CD14-positive monocyte (primary cell): ENCODE data around the gene PCCA. TPM values are rescaled to one million over a fixed set of nuclear protein-coding genes. Genes with fewer than 3 reads are reported as not detected.

Source experiments
- DNase-seq, 3 donors: peaks; one replicate each; pipeline ENCODE4 v3.0.0-alpha.2; 2011 to 2022
- H2AFZ ChIP-seq: 2 replicates; pipeline ENCODE4 v1.6.0; 2012; ENCODE audit warnings: mild to moderate bottlenecking, low read depth, low read length, inconsistent platforms; ENCODE audit not compliant: insufficient read depth, poor library complexity, severe bottlenecking
- H3K27ac ChIP-seq, 2 donors: 1 replicate in 1 of 2; 2 replicates in 1 of 2; pipeline ENCODE4 v1.5.1; 2012 to 2013; ENCODE audit warnings: low read length in 2 of 2, control low read depth in 1 of 2, inconsistent platforms in 1 of 2, low read depth in 1 of 2, mild to moderate bottlenecking in 1 of 2
- H3K27me3 ChIP-seq, 2 donors: one replicate each; pipeline versions ENCODE4 v1.6.0 to v1.6.1; 2011 to 2013; ENCODE audit warnings: low read length in 2 of 2; ENCODE audit not compliant: control insufficient read depth in 2 of 2, insufficient read depth in 2 of 2
- H3K36me3 ChIP-seq, 2 donors: replicated peaks in 1 of 2; 1 replicate in 1 of 2; 2 replicates in 1 of 2; pipeline versions ENCODE4 v1.5.1 to v1.6.1; 2012 to 2013; ENCODE audit warnings: low read length in 2 of 2, control low read depth in 1 of 2, inconsistent platforms in 1 of 2, mild to moderate bottlenecking in 1 of 2; ENCODE audit not compliant: insufficient read depth in 2 of 2, control insufficient read depth in 1 of 2
- H3K4me1 ChIP-seq, 2 donors: 1 replicate in 1 of 2; 2 replicates in 1 of 2; pipeline versions ENCODE4 v1.5.1 to v1.6.1; 2012 to 2013; ENCODE audit warnings: low read length in 2 of 2, control low read depth in 1 of 2, inconsistent platforms in 1 of 2, mild to moderate bottlenecking in 1 of 2, moderate library complexity in 1 of 2; ENCODE audit not compliant: insufficient read depth in 2 of 2, control insufficient read depth in 1 of 2
- H3K4me2 ChIP-seq: replicated peaks from 2 replicates; pipeline ENCODE3; 2012; ENCODE audit warnings: low read length, moderate library complexity, mild to moderate bottlenecking; ENCODE audit not compliant: poor library complexity, severe bottlenecking; ENCODE audit errors: extremely low read depth
- H3K4me3 ChIP-seq, 3 experiments: fragments of 200-600 bp in 1 of 3; sonication (generic) in 1 of 3; replicated peaks in 1 of 3; 1 replicate in 2 of 3; 2 replicates in 1 of 3; pipeline ENCODE4 v1.5.1; 2011 to 2013; ENCODE audit warnings: low read length in 3 of 3, mild to moderate bottlenecking in 3 of 3, control low read depth in 2 of 3, low read depth in 2 of 3, inconsistent platforms in 1 of 3, moderate library complexity in 1 of 3
- H3K79me2 ChIP-seq: 2 replicates; pipeline ENCODE4 v1.6.0; 2012; ENCODE audit warnings: mild to moderate bottlenecking, control low read depth, inconsistent platforms, low read length, moderate library complexity; ENCODE audit not compliant: insufficient read depth
- H3K9ac ChIP-seq: 2 replicates; pipeline ENCODE4 v1.6.0; 2017; ENCODE audit warnings: low read length, mild to moderate bottlenecking; ENCODE audit not compliant: insufficient read depth, poor library complexity, severe bottlenecking
- H3K9me3 ChIP-seq, 2 donors: replicated peaks in 1 of 2; 1 replicate in 1 of 2; 2 replicates in 1 of 2; pipeline versions ENCODE4 v1.5.1 to v1.6.1; 2012 to 2013; ENCODE audit warnings: low read length in 2 of 2, control low read depth in 1 of 2; ENCODE audit not compliant: control insufficient read depth in 1 of 2, insufficient read depth in 1 of 2
- H4K20me1 ChIP-seq: 2 replicates; pipeline ENCODE4 v1.6.0; 2012; ENCODE audit warnings: mild to moderate bottlenecking, low read length, control low read depth, moderate library complexity; ENCODE audit not compliant: insufficient read depth
- H3K27ac Mint-ChIP-seq, 7 donors: one replicate each; pipeline ENCODE4 v1.8.0; 2020; ENCODE audit warnings: mild to moderate bottlenecking in 7 of 7, mixed read lengths in 7 of 7, moderate library complexity in 6 of 7, inconsistent platforms in 2 of 7
- H3K27me3 Mint-ChIP-seq, 3 donors: one replicate each; pipeline ENCODE4 v1.8.0; 2021 to 2022; ENCODE audit warnings: low read depth in 3 of 3, mild to moderate bottlenecking in 3 of 3, mixed read lengths in 3 of 3, moderate library complexity in 3 of 3, inconsistent platforms in 1 of 3
- H3K36me3 Mint-ChIP-seq, 2 donors: one replicate each; pipeline ENCODE4 v1.8.0; 2020; ENCODE audit warnings: mixed read lengths in 2 of 2, inconsistent platforms in 1 of 2, mild to moderate bottlenecking in 1 of 2
- H3K4me1 Mint-ChIP-seq: one replicate; pipeline ENCODE4 v1.8.0; 2020; ENCODE audit warnings: mild to moderate bottlenecking, mixed read lengths
- H3K4me3 Mint-ChIP-seq, 2 donors: one replicate each; pipeline ENCODE4 v1.8.0; 2020; ENCODE audit warnings: mild to moderate bottlenecking in 2 of 2, mixed read lengths in 2 of 2, moderate library complexity in 1 of 2
- H3K9me3 Mint-ChIP-seq, 7 donors: one replicate each; pipeline ENCODE4 v1.8.0; 2020 to 2022; ENCODE audit warnings: mixed read lengths in 7 of 7, mild to moderate bottlenecking in 6 of 7, moderate library complexity in 6 of 7, inconsistent platforms in 2 of 7
- WGBS: methylation state at CpG from one replicate; pipeline ENCODE4 v1.1.5; 2013; ENCODE audit warnings: missing lambda C conversion rate; ENCODE audit not compliant: insufficient coverage; 5-methylcytosine and 5-hydroxymethylcytosine counted together
- intact Hi-C, 2 donors: fragments of 100-400 bp; cut with micrococcal nuclease; formaldehyde crosslinking; loops; one replicate each; pipeline versions ENCODE4 v1.15.0 to v1.15.1; 2023
- polyA plus RNA-seq, 3 donors: library from polyadenylated mRNA; depleted of rRNA in 1 of 3; unstranded in 2 of 3; stranded (reverse) in 1 of 3; fragments of 300-500 nt in 2 of 3; fragments of >200 nt in 1 of 3; fragmentation: Illumina TruSeq in 2 of 3; gene quantifications; 1 replicate in 2 of 3; 2 replicates in 1 of 3; pipeline ENCODE4 v1.2.3, GENCODE V29; 2012 to 2021
- TF ChIP-seq, protein P1 (sequence below): fragments of 200-600 bp; IDR thresholded peaks from one replicate; pipeline ENCODE4 v1.8.0; 2022; ENCODE audit warnings: antibody characterized with exemption, mild to moderate bottlenecking

Gene PCCA
- polyA plus RNA-seq, 3 donors, result 4.4 to 13.5 (median 11.9) TPM

- no peak for DNase-seq
- no peak overlapping the region for H3K9ac ChIP-seq
- H3K36me3 ChIP-seq, result no peaks in the 10 kb centered on the region
- intact Hi-C loops, result no loop called here
- TF ChIP-seq, protein P1, sequence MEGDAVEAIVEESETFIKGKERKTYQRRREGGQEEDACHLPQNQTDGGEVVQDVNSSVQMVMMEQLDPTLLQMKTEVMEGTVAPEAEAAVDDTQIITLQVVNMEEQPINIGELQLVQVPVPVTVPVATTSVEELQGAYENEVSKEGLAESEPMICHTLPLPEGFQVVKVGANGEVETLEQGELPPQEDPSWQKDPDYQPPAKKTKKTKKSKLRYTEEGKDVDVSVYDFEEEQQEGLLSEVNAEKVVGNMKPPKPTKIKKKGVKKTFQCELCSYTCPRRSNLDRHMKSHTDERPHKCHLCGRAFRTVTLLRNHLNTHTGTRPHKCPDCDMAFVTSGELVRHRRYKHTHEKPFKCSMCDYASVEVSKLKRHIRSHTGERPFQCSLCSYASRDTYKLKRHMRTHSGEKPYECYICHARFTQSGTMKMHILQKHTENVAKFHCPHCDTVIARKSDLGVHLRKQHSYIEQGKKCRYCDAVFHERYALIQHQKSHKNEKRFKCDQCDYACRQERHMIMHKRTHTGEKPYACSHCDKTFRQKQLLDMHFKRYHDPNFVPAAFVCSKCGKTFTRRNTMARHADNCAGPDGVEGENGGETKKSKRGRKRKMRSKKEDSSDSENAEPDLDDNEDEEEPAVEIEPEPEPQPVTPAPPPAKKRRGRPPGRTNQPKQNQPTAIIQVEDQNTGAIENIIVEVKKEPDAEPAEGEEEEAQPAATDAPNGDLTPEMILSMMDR, result no peak
- Mint-ChIP-seq H3K27ac (no peak overlapping the region), H3K9me3 (peaks cover 0 to 2% (median 0%) of the 10 kb centered on the region in 7 donors), H3K4me3 (no peak overlapping the region), H3K27me3 (peaks cover 0 to 9% (median 0%) of the 10 kb centered on the region in 3 donors), H3K4me1 (peaks cover 30% of the 10 kb centered on the region), H3K36me3 (no peaks in the 10 kb centered on the region)
- no peaks in the 10 kb centered on the region for H4K20me1 ChIP-seq
- no peak overlapping the region for H2AFZ ChIP-seq
- WGBS, result 100% methylated on average over 4 of the region's 6 CpGs
- no peaks in the 10 kb centered on the region for H3K79me2 ChIP-seq
- no peaks in the 10 kb centered on the region for H3K27me3 ChIP-seq
- no peaks in the 10 kb centered on the region for H3K9me3 ChIP-seq
- H3K4me1 ChIP-seq, result peaks cover 18 to 22% of the 10 kb centered on the region in 2 donors
- H3K4me3 ChIP-seq, result no peak overlapping the region
- no peak overlapping the region for H3K27ac ChIP-seq
- no peak overlapping the region for H3K4me2 ChIP-seq
Measured at GRCh38 chr13:100508455-100508854, 419.6 kb downstream of the PCCA start.

DNA sequence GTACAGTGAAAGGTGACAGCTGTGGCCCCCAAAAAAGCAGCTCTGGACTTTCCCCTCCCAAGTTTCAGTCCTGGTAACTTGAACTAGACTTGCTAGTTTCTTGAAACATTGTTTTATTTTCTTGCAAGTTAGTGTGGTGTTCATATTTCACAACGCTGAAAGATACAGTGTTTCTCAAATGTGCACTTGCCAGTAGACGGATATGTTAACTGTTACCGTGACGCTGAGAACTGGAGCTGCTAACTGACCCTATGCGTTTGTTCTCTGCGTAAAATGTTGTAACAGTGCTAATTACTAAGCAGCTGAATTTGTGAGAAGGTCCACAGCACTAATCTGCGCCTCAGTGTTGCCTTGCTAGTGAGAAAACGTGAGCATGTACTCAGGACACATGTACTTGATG lies 420.1 kb downstream of the PCCA start:
- H3K4me1 Mint-ChIP-seq, result peaks cover 34% of the 10 kb centered on the region
- no peaks in the 10 kb centered on the region for H3K27me3 ChIP-seq
- TF ChIP-seq, protein P1, result no peak
- no peak for DNase-seq
- H3K4me1 ChIP-seq, result peaks cover 18 to 25% of the 10 kb centered on the region in 2 donors
- no peak overlapping the region for H3K27ac Mint-ChIP-seq
- peaks cover 0 to 9% (median 0%) of the 10 kb centered on the region in 3 donors for H3K27me3 Mint-ChIP-seq
- H3K4me3 ChIP-seq, result no peak overlapping the region
- no peaks in the 10 kb centered on the region for H3K9me3 ChIP-seq
- no peaks in the 10 kb centered on the region for H4K20me1 ChIP-seq
- H3K27ac ChIP-seq, result no peak overlapping the region
- intact Hi-C loops, result no loop called here
- H3K36me3 ChIP-seq, result no peaks in the 10 kb centered on the region
- peaks cover 0 to 2% (median 0%) of the 10 kb centered on the region in 7 donors for H3K9me3 Mint-ChIP-seq
- no peak overlapping the region for H3K4me3 Mint-ChIP-seq
- H2AFZ ChIP-seq, result no peak overlapping the region
- no peaks in the 10 kb centered on the region for H3K79me2 ChIP-seq
- H3K4me2 ChIP-seq, result no peak overlapping the region
- H3K36me3 Mint-ChIP-seq, result no peaks in the 10 kb centered on the region
- 68% methylated on average over 8 of the region's 8 CpGs for WGBS
- H3K9ac ChIP-seq, result no peak overlapping the region
